Glutamatergic neuron (in vitro differentiated cells): ENCODE data around the gene BTBD16. TPM values are rescaled to one million over a fixed set of nuclear protein-coding genes. Genes with fewer than 3 reads are reported as not detected.

ENCODE experiments used
- DNase-seq: peaks from one replicate; pipeline ENCODE4 v3.0.0; 2022
- H3K27ac Mint-ChIP-seq: one replicate; pipeline ENCODE4 v1.8.0; 2020; ENCODE audit warnings: mild to moderate bottlenecking, mixed read lengths, inconsistent platforms; ENCODE audit not compliant: unreplicated experiment
- H3K27me3 Mint-ChIP-seq: one replicate; pipeline ENCODE4 v1.8.0; 2020; ENCODE audit warnings: mild to moderate bottlenecking, moderate library complexity, mixed read lengths, inconsistent platforms; ENCODE audit not compliant: unreplicated experiment
- H3K36me3 Mint-ChIP-seq: one replicate; pipeline ENCODE4 v1.8.0; 2020; ENCODE audit warnings: mild to moderate bottlenecking, mixed read lengths, inconsistent platforms; ENCODE audit not compliant: unreplicated experiment
- H3K4me1 Mint-ChIP-seq: one replicate; pipeline ENCODE4 v1.8.0; 2020; ENCODE audit warnings: mild to moderate bottlenecking, low read depth, mixed read lengths, inconsistent platforms; ENCODE audit not compliant: unreplicated experiment
- H3K4me3 Mint-ChIP-seq: one replicate; pipeline ENCODE4 v1.8.0; 2020; ENCODE audit warnings: mild to moderate bottlenecking, mixed read lengths, inconsistent platforms; ENCODE audit not compliant: unreplicated experiment
- H3K9me3 Mint-ChIP-seq: one replicate; pipeline ENCODE4 v1.8.0; 2020; ENCODE audit warnings: mild to moderate bottlenecking, moderate library complexity, mixed read lengths, inconsistent platforms; ENCODE audit not compliant: unreplicated experiment
- CTCF ChIP-seq: fragments of 200-600 bp; sonication (generic); IDR thresholded peaks from one replicate; pipeline ENCODE4 v1.5.0; 2021; ENCODE audit not compliant: partially characterized antibody, unreplicated experiment
- total RNA-seq: library from RNA; stranded (reverse); fragmentation: NEBNext Ultra II Directional; extraction: Animal tissue kit (Norgen Biotek cat#: 25700); gene quantifications from one replicate; pipeline ENCODE4 v1.2.1, GENCODE V29; 2021; ENCODE audit not compliant: unreplicated experiment

Gene BTBD16
- total RNA-seq, 1 donor from 2014 or later: 0.98 TPM

GRCh38 chr10:122329416-122329815, 58.3 kb downstream of the BTBD16 start:
- no peaks in the 10 kb centered on the region for H3K4me1 Mint-ChIP-seq

GRCh38 chr10:122331100-122331499, 60.0 kb downstream of the BTBD16 start:
- TF ChIP-seq CTCF: no peak
- DNase-seq: no peak
- Mint-ChIP-seq H3K36me3 (no peaks in the 10 kb centered on the region), H3K9me3 (no peaks in the 10 kb centered on the region), H3K27me3 (peaks cover 2% of the 10 kb centered on the region), H3K4me1 (no peaks in the 10 kb centered on the region), H3K4me3 (no peak overlapping the region), H3K27ac (no peak overlapping the region)

More at GRCh38 chr10:122329416-122329815, 58.3 kb downstream of the BTBD16 start:
- H3K36me3 Mint-ChIP-seq: no peaks in the 10 kb centered on the region
- H3K9me3 Mint-ChIP-seq: peaks cover 1% of the 10 kb centered on the region
- peaks cover 4% of the 10 kb centered on the region for H3K27me3 Mint-ChIP-seq
- TF ChIP-seq CTCF: no peak
- H3K4me3 Mint-ChIP-seq: no peak overlapping the region
- H3K27ac Mint-ChIP-seq: no peak overlapping the region
- no peak for DNase-seq

GRCh38 chr10:122331615-122332446, 60.7 kb downstream of the BTBD16 start:
- Mint-ChIP-seq H3K27me3 (peaks cover 2% of the 10 kb centered on the region), H3K4me3 (no peak overlapping the region), H3K9me3 (no peaks in the 10 kb centered on the region), H3K27ac (no peak overlapping the region), H3K4me1 (no peaks in the 10 kb centered on the region), H3K36me3 (no peaks in the 10 kb centered on the region)
- TF ChIP-seq CTCF: no peak
- DNase-seq: no peak

GRCh38 chr10:122333037-122333436, 61.9 kb downstream of the BTBD16 start:
- Mint-ChIP-seq H3K4me3 (no peak overlapping the region), H3K27ac (no peak overlapping the region), H3K36me3 (no peaks in the 10 kb centered on the region), H3K27me3 (peaks cover 2% of the 10 kb centered on the region), H3K9me3 (no peaks in the 10 kb centered on the region), H3K4me1 (no peaks in the 10 kb centered on the region)
- TF ChIP-seq CTCF: no peak
- DNase-seq: no peak

- no peak for DNase-seq
- Mint-ChIP-seq H3K9me3 (no peaks in the 10 kb centered on the region), H3K36me3 (no peaks in the 10 kb centered on the region), H3K27ac (no peak overlapping the region), H3K4me1 (no peaks in the 10 kb centered on the region), H3K27me3 (peaks cover 2% of the 10 kb centered on the region), H3K4me3 (no peak overlapping the region)
- TF ChIP-seq CTCF: no peak
These were observed 65.2 kb downstream of the BTBD16 start for GRCh38 chr10:122336332-122336731.
